ENCODE data around the gene TEDC1.

The TEDC1 gene

GRCh38 chr14:105467942-105468471 lies 23.0 kb upstream of the TEDC1 start:
- H2BK120ac ChIP-seq (ENCODE audit: low read depth, low read length): no peak overlapping the region
- H4K8ac ChIP-seq (ENCODE audit: low read length): no peak overlapping the region
- H2BK15ac ChIP-seq (ENCODE audit: low read depth, poor library complexity, severe bottlenecking): no peak overlapping the region
- H3K27me3 ChIP-seq (ENCODE audit: control insufficient read depth in 1 of 2, insufficient read depth in 1 of 2, low read length in 2 of 2): no peaks in the 10 kb centered on the region
- no peak for DNase-seq
- no peak overlapping the region for H3K27ac ChIP-seq (ENCODE audit: low read length, poor library complexity, severe bottlenecking)
- no peak overlapping the region for H3K4ac ChIP-seq (ENCODE audit: low read depth in 1 of 2, low read length in 2 of 2)
- 97% methylated on average over 22 of the region's 22 CpGs for WGBS
- no peak overlapping the region for H2BK5ac ChIP-seq (ENCODE audit: low read depth, low read length, poor library complexity, severe bottlenecking)
- no peak overlapping the region for H3K4me3 ChIP-seq (ENCODE audit: insufficient read depth in 1 of 2, low read depth in 1 of 2, low read length in 2 of 2)
- H3K36me3 ChIP-seq (ENCODE audit: control insufficient read depth in 1 of 2, insufficient read depth in 2 of 2, low read depth in 1 of 2, low read length in 2 of 2): peaks cover 39 to 89% of the 10 kb centered on the region in 2 experiments
- no peak overlapping the region for H3K9ac ChIP-seq (ENCODE audit: low read length)
- peaks cover 5% of the 10 kb centered on the region for H3K79me1 ChIP-seq (replicated peaks; ENCODE audit: low read length, poor library complexity, severe bottlenecking)
- H3K4me2 ChIP-seq (ENCODE audit: low read length, poor library complexity, severe bottlenecking): no peak overlapping the region
- H3K14ac ChIP-seq (ENCODE audit: low read length in 2 of 2): no peak overlapping the region
- no peak overlapping the region for H3K23ac ChIP-seq (ENCODE audit: low read length in 2 of 2)
- no peak overlapping the region for H4K91ac ChIP-seq (ENCODE audit: low read length)
- H2AK5ac ChIP-seq (ENCODE audit: low read length, severe bottlenecking): no peak overlapping the region
- H2AFZ ChIP-seq (ENCODE audit: low read depth, low read length): no peak overlapping the region
- H2BK12ac ChIP-seq (ENCODE audit: low read length in 2 of 2): no peak overlapping the region
- no peaks in the 10 kb centered on the region for H3K9me3 ChIP-seq (ENCODE audit: control insufficient read depth, low read length)
- no peak overlapping the region for H3K18ac ChIP-seq (ENCODE audit: low read depth in 1 of 2, low read length in 2 of 2)
- H3K4me1 ChIP-seq (ENCODE audit: control insufficient read depth, insufficient read depth, low read depth, low read length): peaks cover 70% of the 10 kb centered on the region

- no peak overlapping the region for H3K18ac ChIP-seq (ENCODE audit: low read depth in 1 of 2, low read length in 2 of 2)
- H3K9ac ChIP-seq (ENCODE audit: low read length): no peak overlapping the region
- no peak overlapping the region for H2AFZ ChIP-seq (ENCODE audit: low read depth, low read length)
- peaks cover 0 to 5% of the 10 kb centered on the region in 2 experiments for H3K27me3 ChIP-seq (ENCODE audit: control insufficient read depth in 1 of 2, insufficient read depth in 1 of 2, low read length in 2 of 2)
- H3K4me1 ChIP-seq (ENCODE audit: control insufficient read depth, insufficient read depth, low read depth, low read length): peaks cover 77% of the 10 kb centered on the region
- peaks cover 3% of the 10 kb centered on the region for H3K79me1 ChIP-seq (replicated peaks; ENCODE audit: low read length, poor library complexity, severe bottlenecking)
- no peak overlapping the region for H3K4ac ChIP-seq (ENCODE audit: low read depth in 1 of 2, low read length in 2 of 2)
- H2BK15ac ChIP-seq (ENCODE audit: low read depth, poor library complexity, severe bottlenecking): no peak overlapping the region
- no peak overlapping the region for H2BK12ac ChIP-seq (ENCODE audit: low read length in 2 of 2)
- no peak overlapping the region for H4K8ac ChIP-seq (ENCODE audit: low read length)
- H3K36me3 ChIP-seq (ENCODE audit: control insufficient read depth in 1 of 2, insufficient read depth in 2 of 2, low read depth in 1 of 2, low read length in 2 of 2): peaks cover 31 to 82% of the 10 kb centered on the region in 2 experiments
- DNase-seq: no peak
- no peak overlapping the region for H3K4me3 ChIP-seq (ENCODE audit: insufficient read depth in 1 of 2, low read depth in 1 of 2, low read length in 2 of 2)
- no peak overlapping the region for H3K27ac ChIP-seq (ENCODE audit: low read length, poor library complexity, severe bottlenecking)
- no peak overlapping the region for H3K4me2 ChIP-seq (ENCODE audit: low read length, poor library complexity, severe bottlenecking)
- no peak overlapping the region for H3K14ac ChIP-seq (ENCODE audit: low read length in 2 of 2)
- no peak overlapping the region for H3K23ac ChIP-seq (ENCODE audit: low read length in 2 of 2)
- no peak overlapping the region for H2BK5ac ChIP-seq (ENCODE audit: low read depth, low read length, poor library complexity, severe bottlenecking)
- H2BK120ac ChIP-seq (ENCODE audit: low read depth, low read length): no peak overlapping the region
- H3K9me3 ChIP-seq (ENCODE audit: control insufficient read depth, low read length): no peaks in the 10 kb centered on the region
- WGBS: 93% methylated on average over 19 of the region's 19 CpGs
- H4K91ac ChIP-seq (ENCODE audit: low read length): no peak overlapping the region
- H2AK5ac ChIP-seq (ENCODE audit: low read length, severe bottlenecking): no peak overlapping the region
These were observed 22.3 kb upstream of the TEDC1 start for GRCh38 chr14:105468621-105469241.

- H3K9ac ChIP-seq (ENCODE audit: low read length): no peak overlapping the region
- H3K9me3 ChIP-seq (ENCODE audit: control insufficient read depth, low read length): no peaks in the 10 kb centered on the region
- H4K91ac ChIP-seq (ENCODE audit: low read length): no peak overlapping the region
- H3K79me1 ChIP-seq (replicated peaks; ENCODE audit: low read length, poor library complexity, severe bottlenecking): peaks cover 1% of the 10 kb centered on the region
- DNase-seq: no peak
- H3K4ac ChIP-seq (ENCODE audit: low read depth in 1 of 2, low read length in 2 of 2): no peak overlapping the region
- H2BK120ac ChIP-seq (ENCODE audit: low read depth, low read length): no peak overlapping the region
- H3K27me3 ChIP-seq (ENCODE audit: control insufficient read depth in 1 of 2, insufficient read depth in 1 of 2, low read length in 2 of 2): peaks cover 0 to 6% of the 10 kb centered on the region in 2 experiments
- no peak overlapping the region for H3K18ac ChIP-seq (ENCODE audit: low read depth in 1 of 2, low read length in 2 of 2)
- no peak overlapping the region for H3K4me3 ChIP-seq (ENCODE audit: insufficient read depth in 1 of 2, low read depth in 1 of 2, low read length in 2 of 2)
- no peak overlapping the region for H3K14ac ChIP-seq (ENCODE audit: low read length in 2 of 2)
- H2BK12ac ChIP-seq (ENCODE audit: low read length in 2 of 2): no peak overlapping the region
- H3K4me1 ChIP-seq (ENCODE audit: control insufficient read depth, insufficient read depth, low read depth, low read length): peaks cover 79% of the 10 kb centered on the region
- H2AFZ ChIP-seq (ENCODE audit: low read depth, low read length): no peak overlapping the region
- H3K23ac ChIP-seq (ENCODE audit: low read length in 2 of 2): no peak overlapping the region
- H3K36me3 ChIP-seq (ENCODE audit: control insufficient read depth in 1 of 2, insufficient read depth in 2 of 2, low read depth in 1 of 2, low read length in 2 of 2): peaks cover 23 to 72% of the 10 kb centered on the region in 2 experiments
- H3K4me2 ChIP-seq (ENCODE audit: low read length, poor library complexity, severe bottlenecking): no peak overlapping the region
- H3K27ac ChIP-seq (ENCODE audit: low read length, poor library complexity, severe bottlenecking): no peak overlapping the region
- H2AK5ac ChIP-seq (ENCODE audit: low read length, severe bottlenecking): no peak overlapping the region
- no peak overlapping the region for H4K8ac ChIP-seq (ENCODE audit: low read length)
- H2BK5ac ChIP-seq (ENCODE audit: low read depth, low read length, poor library complexity, severe bottlenecking): no peak overlapping the region
- 97% methylated on average over 54 of the region's 54 CpGs for WGBS
- H2BK15ac ChIP-seq (ENCODE audit: low read depth, poor library complexity, severe bottlenecking): no peak overlapping the region
These were observed 21.3 kb upstream of the TEDC1 start for GRCh38 chr14:105469456-105470349.
